ENCODE results near the gene THAP3.

The THAP3 gene

DNA sequence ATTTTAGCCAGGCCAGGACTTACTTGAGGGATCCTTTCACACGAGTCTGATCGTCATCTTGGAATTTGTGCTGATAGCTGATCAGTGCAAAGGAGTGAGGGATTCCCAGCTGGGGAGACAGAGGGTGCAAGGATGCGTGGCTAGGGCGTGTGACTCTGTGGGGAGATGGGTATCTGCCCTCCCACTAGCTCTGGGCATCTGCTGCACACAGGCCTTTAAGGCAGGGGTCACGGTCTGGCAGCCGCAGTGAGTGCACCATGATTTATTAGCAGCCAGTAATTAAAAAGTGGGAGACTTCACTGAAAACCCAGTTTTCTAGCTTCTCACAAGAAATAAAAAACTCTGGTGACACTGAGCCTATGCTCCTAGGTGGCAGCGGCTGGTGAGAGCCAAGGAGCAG lies 20.4 kb downstream of the THAP3 start:
- no peak overlapping the region for H3K4me2 ChIP-seq
- H3K4me3 ChIP-seq, result no peak overlapping the region
- no peaks in the 10 kb centered on the region for H3K4me1 ChIP-seq
- no peak for TF ChIP-seq Cebpa-rat (IDR thresholded peaks at IDR 0.05)
- H3K27me3 ChIP-seq, result no peaks in the 10 kb centered on the region
- H3K36me3 ChIP-seq, result peaks cover 60 to 88% (median 76%) of the 10 kb centered on the region in 11 experiments
- no peaks in the 10 kb centered on the region for H3K9me3 ChIP-seq (replicated peaks in 1 of 11)
- H4K20me1 ChIP-seq, result peaks cover 0 to 47% (median 0%) of the 10 kb centered on the region in 11 experiments; a peak in 8 of 22 replicates
- no peak overlapping the region for H3K9ac ChIP-seq
- no peak overlapping the region for H3K27ac ChIP-seq

DNA sequence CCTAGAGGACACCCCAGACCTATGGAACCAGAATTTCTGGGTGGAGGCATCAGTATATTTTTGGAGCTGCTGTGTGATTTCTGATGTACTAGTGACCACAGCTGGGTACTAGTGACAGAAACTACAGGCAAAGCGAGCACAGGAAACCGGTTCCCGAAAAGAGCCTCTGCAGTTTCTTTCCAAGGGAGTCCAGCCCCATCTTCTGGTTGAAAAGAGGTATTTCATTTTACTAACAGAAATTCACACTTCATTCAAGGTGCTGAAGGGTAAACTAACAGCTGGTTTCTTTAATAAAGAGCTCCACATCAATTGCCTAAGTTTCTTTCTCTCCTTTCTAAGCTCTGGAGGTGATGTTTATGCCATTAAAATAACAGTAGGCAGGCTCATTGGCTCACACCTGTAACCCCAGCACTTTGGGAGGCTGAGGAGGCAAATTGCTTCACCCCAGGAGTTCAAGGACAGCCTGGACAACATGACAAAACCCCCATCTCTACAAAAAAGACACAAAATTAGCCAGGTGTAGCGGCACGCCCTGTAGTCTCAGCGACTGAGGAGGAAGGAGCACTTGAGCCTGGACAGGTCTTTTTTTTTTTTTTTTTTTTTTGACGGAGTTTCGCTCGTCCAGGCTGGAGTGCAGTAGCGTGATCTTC lies 22.0 kb downstream of the THAP3 start:
- Histone ChIP-seq H3K27me3 (no peaks in the 10 kb centered on the region), H3K36me3 (peaks cover 63 to 90% (median 79%) of the 10 kb centered on the region in 11 experiments)

DNA sequence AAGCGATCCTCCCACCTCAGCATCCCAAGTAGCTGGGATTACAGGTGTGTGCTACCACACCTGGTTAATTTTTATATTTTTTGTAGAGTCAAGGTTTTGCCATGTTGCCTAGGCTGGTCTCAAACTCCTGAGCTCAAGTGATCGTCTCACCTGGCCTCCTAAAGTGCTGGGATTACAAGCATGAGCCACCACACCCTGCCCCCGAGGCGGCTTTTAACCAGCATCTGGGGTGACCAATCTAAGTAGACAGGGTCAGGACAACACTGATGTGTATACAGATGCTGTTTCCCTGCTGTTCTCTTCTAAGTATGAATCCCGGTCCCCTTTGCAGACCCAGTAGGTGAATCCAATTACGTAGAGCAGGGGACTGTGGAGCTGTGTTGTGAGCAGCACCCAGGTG lies 23.9 kb downstream of the THAP3 start:
- Histone ChIP-seq H3K27me3 (no peaks in the 10 kb centered on the region), H3K4me1 (no peaks in the 10 kb centered on the region; a peak in 1 of 20 replicates), H3K9ac (no peak overlapping the region), H3K36me3 (peaks cover 64 to 90% (median 81%) of the 10 kb centered on the region in 11 experiments), H3K27ac (no peak overlapping the region), H3K4me2 (no peak overlapping the region), H3K4me3 (no peak overlapping the region), H3K9me3 (replicated peaks in 1 of 11) (no peaks in the 10 kb centered on the region), H4K20me1 (peaks cover 0 to 53% (median 0%) of the 10 kb centered on the region in 11 experiments; a peak in 12 of 22 replicates)
- no peak for TF ChIP-seq Cebpa-rat (IDR thresholded peaks at IDR 0.05)

More for the DNA sequence above, 22.0 kb downstream of the THAP3 start:
- no peak overlapping the region for H3K4me2 ChIP-seq
- no peaks in the 10 kb centered on the region for H3K9me3 ChIP-seq (replicated peaks in 1 of 11)
- no peak overlapping the region for H3K9ac ChIP-seq
- TF ChIP-seq Cebpa-rat (IDR thresholded peaks at IDR 0.05), result no peak
- no peak overlapping the region for H3K4me3 ChIP-seq
- H3K4me1 ChIP-seq, result no peaks in the 10 kb centered on the region
- no peak overlapping the region for H3K27ac ChIP-seq
- H4K20me1 ChIP-seq, result peaks cover 0 to 56% (median 0%) of the 10 kb centered on the region in 11 experiments; a peak in 10 of 22 replicates

DNA sequence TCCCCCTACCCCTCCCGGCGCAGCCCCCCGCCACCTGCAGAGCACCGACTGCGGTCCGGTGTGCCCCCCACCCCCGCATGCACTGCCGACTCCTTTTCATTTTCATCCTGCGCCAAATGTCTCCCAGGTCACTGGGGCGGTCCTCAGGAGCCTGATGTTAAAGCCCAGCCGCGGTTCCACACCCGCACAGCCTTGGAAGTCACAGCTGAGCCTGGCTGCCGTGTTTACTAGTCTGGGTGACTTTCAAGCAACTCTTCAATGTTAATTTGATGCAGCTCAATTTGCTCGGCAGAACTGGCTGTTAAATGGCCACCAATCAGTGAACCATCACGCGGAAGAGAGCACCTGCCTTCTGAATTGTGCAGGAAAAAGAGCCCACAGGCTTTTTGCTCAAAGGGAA lies 27.2 kb downstream of the THAP3 start:
- Histone ChIP-seq H3K27ac (no peak overlapping the region), H3K4me3 (no peak overlapping the region), H3K27me3 (no peaks in the 10 kb centered on the region), H3K9ac (no peak overlapping the region), H3K4me1 (peaks cover 0 to 5% (median 0%) of the 10 kb centered on the region in 10 experiments; a peak in 5 of 20 replicates), H3K36me3 (peaks cover 63 to 88% (median 80%) of the 10 kb centered on the region in 11 experiments), H3K4me2 (no peak overlapping the region), H4K20me1 (peaks cover 0 to 45% (median 15%) of the 10 kb centered on the region in 11 experiments; a peak in 19 of 22 replicates), H3K9me3 (replicated peaks in 1 of 11) (no peaks in the 10 kb centered on the region)
- no peak for TF ChIP-seq Cebpa-rat (IDR thresholded peaks at IDR 0.05)

DNA sequence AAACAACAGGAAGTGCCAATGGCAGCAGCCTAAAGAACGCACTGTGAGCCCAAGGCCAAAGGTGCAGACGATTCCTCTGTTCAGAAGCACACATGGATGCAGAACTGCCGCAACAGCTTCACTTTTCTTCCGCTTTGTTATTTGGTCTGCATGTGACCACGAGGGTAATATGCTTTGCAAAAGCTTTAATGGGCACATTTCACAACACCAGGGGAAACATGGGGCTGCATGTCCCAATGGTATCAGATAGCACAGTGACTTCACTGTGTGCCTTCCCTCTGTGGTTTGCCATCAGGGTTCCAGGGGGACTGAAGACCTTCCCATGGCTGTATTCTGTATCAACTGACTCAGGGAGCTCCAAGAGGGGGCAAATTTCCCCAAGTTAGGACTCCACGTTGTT lies 28.3 kb downstream of the THAP3 start:
- H3K4me1 ChIP-seq, result peaks cover 0 to 10% (median 0%) of the 10 kb centered on the region in 10 experiments; a peak in 5 of 20 replicates
- no peak overlapping the region for H3K4me3 ChIP-seq

DNA sequence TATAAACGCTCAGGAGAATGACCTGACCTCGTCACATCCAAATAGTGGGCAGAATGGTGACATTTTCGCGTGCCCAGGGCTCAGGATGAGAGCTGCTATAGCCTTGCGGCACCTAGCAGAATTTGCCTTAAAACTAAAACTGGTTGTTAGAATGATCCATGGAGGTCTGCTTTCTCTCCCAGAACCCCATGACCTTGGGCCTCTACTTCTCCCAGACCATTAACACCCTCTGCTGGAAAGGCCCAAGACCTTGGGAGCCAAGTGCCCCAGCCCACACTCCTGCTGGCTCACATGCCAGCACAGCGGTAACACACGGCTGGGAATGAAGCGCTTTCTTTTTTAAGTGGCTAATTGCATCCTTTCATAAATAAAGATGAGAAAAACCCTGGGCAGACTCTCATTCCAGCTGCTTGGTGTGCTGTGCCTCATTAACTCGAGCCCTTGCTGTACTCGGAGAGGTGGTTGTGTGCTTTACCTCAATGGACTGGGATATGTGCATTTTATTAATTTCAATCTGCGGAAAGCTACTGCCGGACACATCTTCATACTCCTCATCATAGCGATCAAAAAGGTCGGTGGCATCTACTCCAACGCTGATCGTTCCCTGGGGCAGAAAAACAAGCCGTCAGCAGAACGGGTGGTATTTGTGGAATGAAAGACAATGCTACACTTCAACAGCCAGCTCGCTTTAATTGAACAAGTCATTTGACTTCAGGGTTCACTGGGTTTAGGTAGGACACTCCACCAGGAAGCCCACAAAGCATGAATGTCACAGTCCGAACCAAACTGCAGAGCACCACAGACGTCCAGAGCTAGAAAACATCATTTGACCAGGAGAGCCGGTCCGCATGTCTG lies 29.0 kb downstream of the THAP3 start:
- H3K27ac ChIP-seq, result peak overlapping the region in 1 of 11 experiments; percentile 18; a peak in 1 of 22 replicates
- peaks cover 79 to 97% (median 88%) of the 10 kb centered on the region in 11 experiments for H3K36me3 ChIP-seq
- no peak for TF ChIP-seq Cebpa-rat (IDR thresholded peaks at IDR 0.05)
- H4K20me1 ChIP-seq, result peaks cover 6 to 57% (median 30%) of the 10 kb centered on the region in 11 experiments; a peak in 21 of 22 replicates
- H3K4me2 ChIP-seq, result no peak overlapping the region
- no peak overlapping the region for H3K9ac ChIP-seq
- H3K9me3 ChIP-seq (replicated peaks in 1 of 11), result no peaks in the 10 kb centered on the region
- no peaks in the 10 kb centered on the region for H3K27me3 ChIP-seq
- H3K4me1 ChIP-seq, result peaks cover 0 to 14% (median 4%) of the 10 kb centered on the region in 10 experiments; a peak in 14 of 20 replicates
- no peak overlapping the region for H3K4me3 ChIP-seq

More for the DNA sequence above, 28.3 kb downstream of the THAP3 start:
- Histone ChIP-seq H3K27ac (peak overlapping the region in 1 of 11 experiments; percentile 18; a peak in 2 of 22 replicates), H4K20me1 (peaks cover under 1 to 54% (median 24%) of the 10 kb centered on the region in 11 experiments; a peak in 20 of 22 replicates), H3K4me2 (no peak overlapping the region), H3K9ac (no peak overlapping the region), H3K36me3 (peaks cover 72 to 95% (median 87%) of the 10 kb centered on the region in 11 experiments), H3K27me3 (no peaks in the 10 kb centered on the region), H3K9me3 (replicated peaks in 1 of 11) (no peaks in the 10 kb centered on the region)
- no peak for TF ChIP-seq Cebpa-rat (IDR thresholded peaks at IDR 0.05)

DNA sequence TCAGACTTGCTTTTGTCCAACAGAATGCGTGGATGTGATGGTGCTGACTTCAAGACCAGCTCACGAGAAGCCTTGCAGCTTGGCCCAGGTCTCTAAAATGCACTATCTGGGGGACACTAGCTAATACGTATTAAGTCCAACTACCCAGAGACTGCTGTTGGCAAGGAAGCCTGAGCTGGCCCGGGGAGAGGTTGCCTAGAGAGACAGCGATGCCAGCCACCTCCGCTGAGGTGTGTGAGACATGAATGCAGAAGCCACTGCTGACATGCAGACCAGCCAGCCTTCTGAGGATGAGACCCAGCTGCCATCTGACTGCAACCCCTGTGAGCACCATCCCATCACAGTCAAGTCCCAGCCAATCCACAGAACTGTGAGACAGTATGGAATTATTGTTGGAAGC lies 32.5 kb downstream of the THAP3 start:
- no peaks in the 10 kb centered on the region for H3K27me3 ChIP-seq
- no peak for TF ChIP-seq Cebpa-rat (IDR thresholded peaks at IDR 0.05)

DNA sequence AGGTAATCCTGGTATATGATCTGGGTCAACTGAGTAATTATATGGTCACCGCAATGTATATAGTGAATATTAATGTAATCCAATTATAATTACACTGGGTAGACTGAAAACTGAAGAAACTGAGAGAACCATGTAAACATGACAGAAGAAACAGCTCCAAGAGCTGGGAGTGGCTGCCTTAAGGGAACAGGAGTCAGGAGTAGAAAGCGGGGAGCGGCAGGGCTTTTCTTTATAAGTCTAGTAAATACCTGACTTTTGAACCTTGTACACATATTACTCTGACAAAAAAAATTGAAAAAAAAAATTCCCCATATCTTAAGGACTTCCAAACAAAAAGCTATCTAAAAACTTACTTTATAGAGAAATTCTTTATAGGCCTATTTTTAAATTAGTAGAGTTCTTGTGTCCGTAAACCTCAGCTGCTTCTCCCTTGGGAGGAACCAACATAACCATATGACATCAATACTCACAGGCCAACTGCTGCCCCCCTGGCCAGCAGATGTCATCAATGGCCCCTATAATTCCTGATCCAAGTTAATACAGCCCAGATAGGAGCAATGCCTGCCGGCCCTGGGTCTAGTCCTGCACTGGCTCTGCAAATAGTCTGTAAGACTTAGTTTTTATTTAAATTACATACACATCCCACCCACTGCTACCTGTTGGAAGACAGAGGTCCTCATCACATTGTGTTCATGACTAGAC lies 33.8 kb downstream of the THAP3 start:
- Histone ChIP-seq H3K36me3 (peaks cover 48 to 91% (median 72%) of the 10 kb centered on the region in 11 experiments), H3K9ac (no peak overlapping the region; a peak in 1 of 22 replicates), H3K27me3 (no peaks in the 10 kb centered on the region), H4K20me1 (peaks cover 6 to 89% (median 64%) of the 10 kb centered on the region in 11 experiments; a peak in 21 of 22 replicates), H3K4me3 (no peak overlapping the region), H3K4me1 (peaks cover 0 to 22% (median 12%) of the 10 kb centered on the region in 10 experiments; a peak in 14 of 20 replicates), H3K27ac (no peak overlapping the region), H3K9me3 (replicated peaks in 1 of 11) (peaks cover 0 to 12% (median 0%) of the 10 kb centered on the region in 11 experiments; a peak in 4 of 22 replicates), H3K4me2 (peak overlapping the region in 6 of 11 experiments; percentile 5 to 54 (median 40); a peak in 9 of 22 replicates)
- no peak for TF ChIP-seq Cebpa-rat (IDR thresholded peaks at IDR 0.05)

More for the DNA sequence above, 32.5 kb downstream of the THAP3 start:
- Histone ChIP-seq H3K4me1 (peaks cover 0 to 22% (median 12%) of the 10 kb centered on the region in 10 experiments; a peak in 14 of 20 replicates), H3K27ac (no peak overlapping the region), H4K20me1 (peaks cover 6 to 79% (median 63%) of the 10 kb centered on the region in 11 experiments; a peak in 21 of 22 replicates), H3K9ac (no peak overlapping the region), H3K4me3 (no peak overlapping the region), H3K36me3 (peaks cover 49 to 91% (median 72%) of the 10 kb centered on the region in 11 experiments), H3K9me3 (replicated peaks in 1 of 11) (no peaks in the 10 kb centered on the region), H3K4me2 (no peak overlapping the region)
